NCI-H1048 (cell line): ENCODE results near the gene CCL5.

Experiments used
- DNase-seq: peaks from one replicate; lab custom pipeline; 2025; lab: John Stamatoyannopoulos, UW

Gene CCL5

GRCh38 chr17:35867574-35867973, 12.6 kb downstream of the CCL5 start:
- DNase-seq: no peak

GRCh38 chr17:35866341-35866950, 13.7 kb downstream of the CCL5 start:
- DNase-seq: no peak

- DNase-seq: no peak
These were observed 14.5 kb downstream of the CCL5 start for GRCh38 chr17:35865412-35866340.

GRCh38 chr17:35864853-35865252, 15.3 kb downstream of the CCL5 start:
- no peak for DNase-seq

GRCh38 chr17:35856603-35857002, 23.6 kb downstream of the CCL5 start:
- DNase-seq: no peak

- no peak for DNase-seq
These were observed 24.2 kb downstream of the CCL5 start for GRCh38 chr17:35855965-35856364.

GRCh38 chr17:35849469-35850348, 30.5 kb downstream of the CCL5 start:
- peak; percentile 20 for DNase-seq

GRCh38 chr17:35847633-35848373, 32.4 kb downstream of the CCL5 start:
- DNase-seq: no peak

GRCh38 chr17:35847006-35847405, 33.2 kb downstream of the CCL5 start:
- DNase-seq: no peak

GRCh38 chr17:35846055-35846809, 33.9 kb downstream of the CCL5 start:
- no peak for DNase-seq

- no peak for DNase-seq
These were observed 35.6 kb downstream of the CCL5 start for GRCh38 chr17:35844547-35844946.

- DNase-seq: no peak
These were observed 36.5 kb downstream of the CCL5 start for GRCh38 chr17:35843698-35844097.

GRCh38 chr17:35842239-35842638, 37.9 kb downstream of the CCL5 start:
- no peak for DNase-seq

GRCh38 chr17:35841505-35841904, 38.7 kb downstream of the CCL5 start:
- DNase-seq: no peak

- DNase-seq: no peak
These were observed 39.1 kb downstream of the CCL5 start for GRCh38 chr17:35841101-35841500.

GRCh38 chr17:35825206-35825605, 55.0 kb downstream of the CCL5 start:
- no peak for DNase-seq
